Left lung (tissue), 10 donors: Measurements from ENCODE around the gene FLT3LG. TPM values are rescaled to one million over a fixed set of nuclear protein-coding genes. Genes with fewer than 3 reads are reported as not detected.

ENCODE experiments used
- ATAC-seq: fragments of 200-7000 bp; cut with Tn5 transposase; one replicate; pipeline ENCODE4 v1.9.1; 2020; ENCODE audit warnings: moderate library complexity
- DNase-seq, 4 donors: peaks; one replicate each; pipeline ENCODE4 v3.0.0-alpha.2; 2013 to 2020
- H3K27ac ChIP-seq, 2 donors: fragments of 200-600 bp; sonication (generic) in 1 of 2; one replicate each; pipeline versions ENCODE4 v1.5.0 to v1.8.0; 2020 to 2021
- H3K27me3 ChIP-seq, 2 donors: fragments of 200-600 bp; sonication (generic) in 1 of 2; one replicate each; pipeline versions ENCODE4 v1.5.0 to v1.8.0; 2020 to 2021
- H3K36me3 ChIP-seq, 2 donors: fragments of 200-600 bp; sonication (generic) in 1 of 2; one replicate each; pipeline versions ENCODE4 v1.5.0 to v1.8.0; 2020 to 2021
- H3K4me1 ChIP-seq, 2 donors: fragments of 200-600 bp; one replicate each; pipeline ENCODE4 v1.8.0; 2021
- H3K4me3 ChIP-seq, 2 donors: fragments of 200-600 bp; sonication (generic) in 1 of 2; one replicate each; pipeline versions ENCODE4 v1.5.0 to v1.8.0; 2020 to 2021; ENCODE audit warnings: mild to moderate bottlenecking in 1 of 2
- H3K9me3 ChIP-seq, 2 donors: fragments of 200-600 bp; sonication (generic) in 1 of 2; one replicate each; pipeline versions ENCODE4 v1.5.0 to v1.8.0; 2020 to 2021
- CTCF ChIP-seq, 2 donors: fragments of 200-600 bp; sonication (generic) in 1 of 2; IDR thresholded peaks; one replicate each; pipeline versions ENCODE4 v1.5.0 to v1.8.0; 2021; ENCODE audit warnings: antibody characterized with exemption in 2 of 2
- intact Hi-C, 2 donors: fragments of 100-400 bp; cut with DNase I; formaldehyde crosslinking; loops; one replicate each; pipeline versions ENCODE4 v1.11.2 to v1.14.2; 2022
- polyA plus RNA-seq, 6 donors: library from polyadenylated mRNA; unstranded; fragments of 120-200 nt; gene quantifications; one replicate each; pipeline ENCODE4 v1.2.1, GENCODE V29; 2013; ENCODE audit not compliant: insufficient read length in 6 of 6
- total RNA-seq, 2 donors: library from RNA; stranded (reverse); fragmentation: NEBNext Ultra II Directional; extraction: Animal tissue kit (Norgen Biotek cat#: 25700); gene quantifications; one replicate each; pipeline ENCODE4 v1.2.1, GENCODE V29; 2021
- donor health status: DM: no; HTN: yes; CAD: no.
- donor health status: DM: no; HTN: no; CAD: no.

Gene FLT3LG
- total and polyA plus RNA-seq, 8 donors = 6.7 to 10.1 (median 7.4) TPM

- TF ChIP-seq CTCF (IDR thresholded peaks at IDR 0.05) = no peak
- H3K9me3 ChIP-seq = no peaks in the 10 kb centered on the region
- DNase-seq = peak in 1 of 4 donors; percentile 78
- H3K27me3 ChIP-seq = no peaks in the 10 kb centered on the region
- peak overlapping the region in 1 of 2 donors; percentile 74 for H3K4me3 ChIP-seq
- peaks cover 0 to 29% of the 10 kb centered on the region in 2 donors for H3K36me3 ChIP-seq
- peak; percentile 30 for ATAC-seq
- intact Hi-C loops = no loop called here
- peak overlapping the region in 1 of 2 donors; percentile 76 for H3K27ac ChIP-seq
- peaks cover 0 to 64% of the 10 kb centered on the region in 2 donors for H3K4me1 ChIP-seq
Measured at GRCh38 chr19:49515767-49516166, 41.8 kb downstream of the FLT3LG start.

- Histone ChIP-seq H3K9me3 (no peaks in the 10 kb centered on the region), H3K4me1 (peaks cover 0 to 47% of the 10 kb centered on the region in 2 donors), H3K4me3 (no peak overlapping the region), H3K36me3 (peaks cover 0 to 46% of the 10 kb centered on the region in 2 donors), H3K27me3 (no peaks in the 10 kb centered on the region), H3K27ac (no peak overlapping the region)
- ATAC-seq (no peak), DNase-seq (no peak)
- intact Hi-C loops = no loop called here
- no peak for TF ChIP-seq CTCF (IDR thresholded peaks at IDR 0.05)
Measured at GRCh38 chr19:49518033-49518432, 44.0 kb downstream of the FLT3LG start.

- H3K9me3 ChIP-seq = no peaks in the 10 kb centered on the region
- peak in 1 of 4 donors; percentile 49 for DNase-seq
- intact Hi-C loops = no loop called here
- no peaks in the 10 kb centered on the region for H3K27me3 ChIP-seq
- H3K4me1 ChIP-seq = peaks cover 0 to 25% of the 10 kb centered on the region in 2 donors
- peaks cover 0 to 60% of the 10 kb centered on the region in 2 donors for H3K36me3 ChIP-seq
- peak overlapping the region in 1 of 2 donors; percentile 55 for H3K27ac ChIP-seq
- ATAC-seq = peak; percentile 26
- no peak for TF ChIP-seq CTCF (IDR thresholded peaks at IDR 0.05)
- no peak overlapping the region for H3K4me3 ChIP-seq
Measured at GRCh38 chr19:49520705-49521319, 46.8 kb downstream of the FLT3LG start.

GRCh38 chr19:49524812-49525455 is 50.9 kb downstream of the FLT3LG start:
- Histone ChIP-seq H3K27ac (no peak overlapping the region), H3K27me3 (no peaks in the 10 kb centered on the region), H3K4me1 (peaks cover 3 to 22% of the 10 kb centered on the region in 2 donors), H3K36me3 (peaks cover 0 to 68% of the 10 kb centered on the region in 2 donors), H3K4me3 (no peak overlapping the region), H3K9me3 (no peaks in the 10 kb centered on the region)
- intact Hi-C loops = no loop called here
- ATAC-seq (no peak), DNase-seq (no peak)
- no peak for TF ChIP-seq CTCF (IDR thresholded peaks at IDR 0.05)

- Histone ChIP-seq H3K9me3 (no peaks in the 10 kb centered on the region), H3K36me3 (peaks cover 0 to 68% of the 10 kb centered on the region in 2 donors), H3K27ac (peak overlapping the region; percentile 40 to 48), H3K27me3 (no peaks in the 10 kb centered on the region), H3K4me3 (peak overlapping the region; percentile 31 to 38), H3K4me1 (peaks cover 7 to 27% of the 10 kb centered on the region in 2 donors)
- TF ChIP-seq CTCF (IDR thresholded peaks at IDR 0.05) = no peak
- no peak for ATAC-seq
- intact Hi-C loops = no loop called here
- peak in 1 of 4 donors; percentile 39 for DNase-seq
Measured at GRCh38 chr19:49528211-49528771, 54.3 kb downstream of the FLT3LG start.
